Measurements from ENCODE around the gene CFL1. TPM values are rescaled to one million over a fixed set of nuclear protein-coding genes. Genes with fewer than 3 reads are reported as not detected.

Gene CFL1
- total RNA-seq, 4 donors from 2014 or later: 227 to 514 (median 399) TPM

- no peaks in the 10 kb centered on the region for H3K36me3 ChIP-seq
- no peaks in the 10 kb centered on the region for H3K27me3 ChIP-seq
- TF ChIP-seq POLR2A (IDR thresholded peaks at IDR 0.05) (no peak), CTCF (IDR thresholded peaks at IDR 0.05) (no peak)
- H3K27ac ChIP-seq: no peak overlapping the region
- no peak for DNase-seq
- no peaks in the 10 kb centered on the region for H3K9me3 ChIP-seq
- H3K4me1 ChIP-seq: no peaks in the 10 kb centered on the region
- H3K4me3 ChIP-seq: no peak overlapping the region
- intact Hi-C loops (cut with DNase I; ENCODE audit: low total_unique reads): no loop called here
These were observed 35.0 kb downstream of the CFL1 start for GRCh38 chr11:65822776-65823528.

- intact Hi-C loops (cut with DNase I; ENCODE audit: low total_unique reads): no loop called here
- H3K9me3 ChIP-seq: no peaks in the 10 kb centered on the region
- no peak for DNase-seq
These were observed 36.9 kb downstream of the CFL1 start for GRCh38 chr11:65821107-65821506.

GRCh38 chr11:65817835-65818680 lies 39.9 kb downstream of the CFL1 start:
- peak; percentile 94 to 95 for DNase-seq
- Histone ChIP-seq H3K36me3 (no peaks in the 10 kb centered on the region), H3K9me3 (no peaks in the 10 kb centered on the region), H3K4me3 (peak overlapping the region; percentile 39 to 81), H3K27me3 (no peaks in the 10 kb centered on the region), H3K27ac (peak overlapping the region; percentile 82 to 83), H3K4me1 (no peaks in the 10 kb centered on the region)
- intact Hi-C loops (cut with DNase I; ENCODE audit: low total_unique reads): loop anchor here (5.0 to 10.0 kb wide), 2 partner anchors 106 to 183 kb away; partner anchors contain the start of genes KAT5 and SIPA1
- TF ChIP-seq POLR2A (IDR thresholded peaks at IDR 0.05): peak in 1 of 2 donors; percentile 6
- TF ChIP-seq CTCF (IDR thresholded peaks at IDR 0.05): peak; percentile 99 to 100 (median 99)

More at GRCh38 chr11:65821107-65821506, 36.9 kb downstream of the CFL1 start:
- H3K36me3 ChIP-seq: no peaks in the 10 kb centered on the region
- no peaks in the 10 kb centered on the region for H3K27me3 ChIP-seq
- H3K27ac ChIP-seq: no peak overlapping the region
- TF ChIP-seq POLR2A (IDR thresholded peaks at IDR 0.05) (no peak), CTCF (IDR thresholded peaks at IDR 0.05) (no peak)
- no peak overlapping the region for H3K4me3 ChIP-seq
- no peaks in the 10 kb centered on the region for H3K4me1 ChIP-seq

GRCh38 chr11:65817312-65817834 lies 40.6 kb downstream of the CFL1 start:
- H3K9me3 ChIP-seq: no peaks in the 10 kb centered on the region
- intact Hi-C loops (cut with DNase I; ENCODE audit: low total_unique reads): loop anchor here (5.0 to 10.0 kb wide), 2 partner anchors 105 to 183 kb away; partner anchors contain the start of genes KAT5 and SIPA1
- no peaks in the 10 kb centered on the region for H3K36me3 ChIP-seq
- H3K4me1 ChIP-seq: no peaks in the 10 kb centered on the region
- no peak for DNase-seq
- H3K27me3 ChIP-seq: no peaks in the 10 kb centered on the region
- H3K27ac ChIP-seq: peak overlapping the region; percentile 82 to 83
- TF ChIP-seq POLR2A (IDR thresholded peaks at IDR 0.05) (no peak), CTCF (IDR thresholded peaks at IDR 0.05) (no peak)
- peak overlapping the region; percentile 39 to 81 for H3K4me3 ChIP-seq
